Epithelial cell of esophagus (primary cell): Measurements from ENCODE around the gene HOXB6.

ENCODE experiments used
- DNase-seq: peaks from one replicate; pipeline ENCODE4 v3.0.0; 2010; ENCODE audit warnings: low read depth
- H3K4me3 ChIP-seq: 2 replicates; pipeline ENCODE4 v1.5.1; 2011; ENCODE audit warnings: mild to moderate bottlenecking, low read length, control low read depth
- CTCF ChIP-seq: IDR thresholded peaks from 2 replicates; pipeline ENCODE4 v1.5.1; 2011; ENCODE audit warnings: low read depth, mild to moderate bottlenecking, low read length, control low read depth, inconsistent platforms; ENCODE audit not compliant: insufficient read depth; ENCODE audit errors: missing control alignments

Gene HOXB6

DNA sequence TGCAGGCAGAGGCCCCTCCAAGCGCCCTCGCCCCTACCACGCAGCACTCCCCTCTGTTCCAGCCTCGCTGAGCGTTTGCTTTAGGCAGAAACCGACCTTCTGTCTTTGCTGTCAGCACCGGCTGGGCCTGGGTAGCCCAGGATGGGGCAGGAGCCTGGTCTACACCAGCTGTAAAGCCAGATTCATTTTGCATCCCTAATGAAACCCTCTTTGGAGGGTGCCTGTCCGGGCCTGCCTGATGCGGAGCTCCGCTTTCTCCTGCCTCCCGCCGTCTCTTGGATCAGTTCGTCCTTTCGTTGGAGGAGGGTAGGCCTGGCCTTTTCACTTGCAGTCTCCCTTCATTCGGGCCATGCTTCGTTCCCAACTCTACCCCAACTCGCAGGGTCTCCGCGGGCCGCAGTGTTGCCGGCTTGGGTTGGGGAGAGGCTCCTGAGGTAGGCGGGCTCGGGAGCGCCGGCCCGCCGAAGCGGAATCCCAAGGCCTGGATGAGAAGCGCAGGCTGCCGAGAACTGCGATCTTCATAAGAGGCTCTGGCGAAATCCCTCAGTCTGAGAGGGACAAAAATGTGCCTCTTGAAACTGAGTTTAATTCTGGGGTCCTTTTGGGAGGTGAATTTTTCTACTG, 15.2 kb upstream of the HOXB6 start:
- H3K4me3 ChIP-seq = no peak overlapping the region
- DNase-seq = no peak
- TF ChIP-seq CTCF = no peak

DNA sequence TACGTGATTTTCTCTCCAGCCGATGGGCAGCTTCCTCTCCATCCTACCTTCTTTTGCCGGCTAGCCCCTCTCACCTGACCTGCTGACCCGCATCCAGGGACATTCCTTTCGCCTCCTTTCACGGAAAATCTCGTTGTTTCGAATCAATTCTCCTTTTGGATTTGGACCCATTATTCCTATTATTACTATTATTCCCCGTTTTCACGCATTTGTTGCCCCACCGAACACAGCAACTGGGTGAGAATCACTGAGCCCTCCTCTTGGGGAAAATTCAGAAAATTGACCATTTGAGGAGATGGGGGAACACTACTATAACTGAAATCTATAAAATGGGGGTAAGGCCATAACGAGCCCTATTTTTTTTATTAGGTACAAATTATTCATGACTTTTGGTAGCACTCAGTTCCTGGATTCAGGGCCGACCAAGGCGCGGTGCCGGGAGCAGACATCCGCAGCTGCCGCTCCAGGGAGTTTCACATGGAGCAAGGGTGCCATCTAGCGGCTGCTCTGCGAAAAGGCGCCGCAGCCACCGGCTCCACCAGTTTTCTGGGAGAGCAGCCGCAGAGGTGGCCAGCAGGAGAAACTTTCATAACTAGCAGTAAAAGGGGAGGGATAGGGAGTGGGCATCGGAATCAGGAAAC, 13.6 kb upstream of the HOXB6 start:
- peak; percentile 80 for DNase-seq
- H3K4me3 ChIP-seq = no peak overlapping the region
- TF ChIP-seq CTCF = peak; percentile 90

DNA sequence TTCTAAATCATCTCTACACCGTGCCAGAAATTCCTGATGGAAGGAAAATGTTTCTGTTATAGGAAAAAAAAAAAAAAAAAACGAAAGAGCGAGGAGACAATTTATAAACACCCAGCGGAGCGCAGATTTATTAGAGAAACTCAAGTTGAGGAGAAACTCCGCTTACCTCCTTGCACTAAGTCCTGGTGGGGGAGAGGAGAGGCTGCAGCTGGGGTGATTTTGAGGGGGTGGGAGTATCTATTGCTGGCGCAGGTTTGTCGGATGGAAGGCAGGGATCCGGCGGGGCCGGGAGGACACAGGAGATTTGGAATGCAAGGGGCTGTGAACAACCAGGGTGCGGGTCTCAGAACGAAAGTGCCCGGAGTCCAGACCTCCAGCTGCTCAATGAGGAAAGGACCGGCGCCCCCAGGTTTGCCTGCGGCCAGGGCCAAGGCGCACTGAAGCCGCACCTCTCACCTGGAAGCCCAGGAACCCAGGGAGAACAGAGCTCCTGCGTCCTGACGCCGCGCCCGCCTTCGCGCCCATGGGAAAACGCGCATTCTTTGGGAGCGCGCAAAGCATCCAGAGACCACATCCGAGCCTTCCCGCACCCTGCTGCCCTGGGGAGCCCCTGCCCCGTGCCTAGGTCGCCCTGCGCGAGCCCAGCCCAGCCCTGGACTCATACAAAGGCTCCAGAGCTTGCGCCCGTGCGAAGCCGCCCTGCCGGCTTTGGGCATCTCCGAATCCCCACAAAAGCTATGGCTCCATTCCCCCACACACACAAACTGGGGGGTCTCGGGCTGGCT, 12.9 kb upstream of the HOXB6 start:
- no peak for DNase-seq
- H3K4me3 ChIP-seq = no peak overlapping the region
- TF ChIP-seq CTCF = no peak

DNA sequence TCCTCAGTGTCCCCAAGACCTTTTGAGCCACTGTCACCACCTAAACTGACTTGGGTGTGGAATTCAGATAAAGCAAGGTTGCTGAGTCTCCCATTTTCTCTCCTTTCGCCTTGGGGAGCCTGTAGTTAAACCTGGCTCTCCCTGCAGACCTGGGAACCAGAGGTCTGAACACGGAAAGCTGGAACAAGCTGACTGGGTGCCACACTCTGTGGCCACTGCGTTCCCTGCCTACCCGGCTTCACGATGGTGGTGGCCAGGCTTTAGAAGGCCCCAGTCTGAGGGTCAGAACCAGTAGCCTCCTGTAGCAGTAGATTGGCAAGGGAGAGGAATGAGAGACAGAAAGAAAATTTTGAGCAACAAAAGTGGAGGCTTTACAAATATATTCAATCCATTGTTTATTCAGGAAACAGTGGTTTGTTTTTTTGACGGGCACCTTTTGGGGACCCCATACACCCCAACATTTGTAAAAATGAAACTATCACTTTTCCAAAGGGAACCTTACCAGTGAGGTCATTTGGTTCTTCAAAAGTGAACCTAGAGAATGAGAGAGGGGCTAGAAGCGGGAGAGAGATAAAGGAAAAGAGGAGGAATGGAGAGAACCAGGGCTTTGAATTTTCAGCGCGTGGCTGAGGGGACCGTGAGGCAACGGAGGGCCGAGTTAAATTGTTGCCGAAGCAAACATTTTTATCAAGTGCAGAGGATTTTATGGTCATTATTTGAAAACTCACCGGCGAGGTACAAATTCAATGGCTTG, 12.1 kb upstream of the HOXB6 start:
- H3K4me3 ChIP-seq = no peak overlapping the region
- TF ChIP-seq CTCF = no peak
- no peak for DNase-seq

- H3K4me3 ChIP-seq = no peak overlapping the region
Observed at GRCh38 chr17:48615963-48616716, 11.4 kb upstream of the HOXB6 start.

More at GRCh38 chr17:48615963-48616716, 11.4 kb upstream of the HOXB6 start:
- DNase-seq = no peak
- TF ChIP-seq CTCF = no peak
